Measurements from ENCODE around the gene LGI4. TPM values are rescaled to one million over a fixed set of nuclear protein-coding genes. Genes with fewer than 3 reads are reported as not detected.

LGI4 gene
- polyA plus RNA-seq, 3 donors = 2.2 to 3.2 (median 3.0) TPM

DNA sequence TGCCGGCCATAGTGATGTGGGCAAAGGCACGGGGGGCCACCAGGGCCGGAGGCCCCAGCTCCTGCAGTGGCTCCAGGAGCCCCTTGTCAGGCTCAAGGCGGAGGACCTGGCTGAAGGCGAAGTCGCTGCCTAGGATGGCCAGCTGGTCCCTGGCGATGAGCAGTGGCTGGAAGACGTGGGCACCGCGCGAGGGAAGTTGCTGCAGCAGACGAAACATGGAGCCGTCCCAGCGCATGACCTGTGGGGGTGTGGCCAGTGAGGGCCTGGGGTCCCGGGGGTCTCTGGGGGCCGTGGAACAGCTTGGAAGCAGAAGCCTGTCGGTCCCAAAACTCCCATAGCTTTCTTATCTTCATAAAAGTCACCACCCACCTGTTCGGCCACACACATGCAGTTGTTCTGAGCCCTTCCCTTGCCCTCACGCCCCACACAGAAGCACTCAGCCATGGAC lies 9.6 kb downstream of the LGI4 start:
- DNase-seq = no peak

DNA sequence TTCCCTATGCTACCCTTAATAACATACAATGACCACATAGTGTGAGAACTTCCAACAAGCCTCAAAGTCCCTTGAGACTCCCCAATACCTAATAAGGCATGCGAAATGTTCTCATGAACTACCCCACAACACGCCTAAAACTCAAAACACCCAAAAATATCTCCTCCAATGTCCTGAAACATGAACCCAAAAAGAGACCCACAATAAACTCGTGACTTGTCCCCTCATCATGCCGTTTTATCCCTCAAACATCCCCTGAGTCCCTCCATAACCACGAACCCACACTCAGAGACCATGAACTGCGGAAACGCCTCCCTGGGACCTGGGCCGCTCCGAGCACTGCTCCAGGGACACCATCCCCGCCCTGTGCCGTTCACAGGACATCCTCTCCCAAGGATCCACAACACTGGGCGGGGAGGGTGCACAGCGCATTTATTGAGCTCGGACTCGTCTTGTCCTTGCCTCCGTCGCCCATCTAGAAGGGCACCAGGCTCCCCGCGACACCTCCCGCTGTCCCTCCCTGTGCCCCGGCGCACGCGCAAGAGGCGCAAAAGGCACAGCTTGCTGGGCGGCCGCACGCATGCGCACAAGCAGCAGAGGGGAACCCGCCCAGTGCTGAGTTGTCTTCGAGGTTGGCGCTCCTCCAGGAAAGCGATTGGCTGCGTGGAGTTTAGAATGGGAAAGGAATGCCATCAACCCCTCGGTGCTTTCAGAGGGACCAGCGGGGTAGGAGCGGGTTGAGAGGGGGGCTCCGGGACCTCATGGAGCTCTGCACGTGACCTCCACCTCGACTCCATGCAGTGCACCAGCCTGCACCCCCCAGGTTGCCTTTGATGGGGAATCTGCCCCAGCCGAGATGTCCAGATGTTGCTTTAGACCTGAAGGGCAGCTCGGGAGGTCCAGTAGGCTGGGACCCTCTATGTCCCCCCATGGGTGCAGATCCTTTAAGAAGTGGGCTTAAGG lies 10.5 kb downstream of the LGI4 start:
- DNase-seq = peak; percentile 88

DNA sequence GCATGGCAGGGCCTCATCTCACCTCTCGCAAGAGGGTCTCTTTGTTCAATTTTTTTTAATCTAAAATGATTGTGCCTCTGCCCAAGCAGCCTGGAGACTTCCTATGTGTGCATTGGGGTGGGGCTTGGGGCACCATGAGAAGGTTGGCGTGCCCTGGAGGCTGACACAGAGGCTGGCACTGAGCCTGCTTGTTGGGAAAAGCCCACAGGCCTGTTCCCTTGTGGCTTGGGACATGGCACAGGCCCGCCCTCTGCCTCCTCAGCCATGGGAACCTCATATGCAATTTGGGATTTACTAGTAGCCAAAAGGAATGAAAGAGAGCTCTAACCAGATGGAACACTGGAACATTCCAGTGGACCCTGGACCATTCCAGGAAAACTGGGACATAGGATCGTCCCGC lies 11.3 kb downstream of the LGI4 start:
- DNase-seq = no peak

DNA sequence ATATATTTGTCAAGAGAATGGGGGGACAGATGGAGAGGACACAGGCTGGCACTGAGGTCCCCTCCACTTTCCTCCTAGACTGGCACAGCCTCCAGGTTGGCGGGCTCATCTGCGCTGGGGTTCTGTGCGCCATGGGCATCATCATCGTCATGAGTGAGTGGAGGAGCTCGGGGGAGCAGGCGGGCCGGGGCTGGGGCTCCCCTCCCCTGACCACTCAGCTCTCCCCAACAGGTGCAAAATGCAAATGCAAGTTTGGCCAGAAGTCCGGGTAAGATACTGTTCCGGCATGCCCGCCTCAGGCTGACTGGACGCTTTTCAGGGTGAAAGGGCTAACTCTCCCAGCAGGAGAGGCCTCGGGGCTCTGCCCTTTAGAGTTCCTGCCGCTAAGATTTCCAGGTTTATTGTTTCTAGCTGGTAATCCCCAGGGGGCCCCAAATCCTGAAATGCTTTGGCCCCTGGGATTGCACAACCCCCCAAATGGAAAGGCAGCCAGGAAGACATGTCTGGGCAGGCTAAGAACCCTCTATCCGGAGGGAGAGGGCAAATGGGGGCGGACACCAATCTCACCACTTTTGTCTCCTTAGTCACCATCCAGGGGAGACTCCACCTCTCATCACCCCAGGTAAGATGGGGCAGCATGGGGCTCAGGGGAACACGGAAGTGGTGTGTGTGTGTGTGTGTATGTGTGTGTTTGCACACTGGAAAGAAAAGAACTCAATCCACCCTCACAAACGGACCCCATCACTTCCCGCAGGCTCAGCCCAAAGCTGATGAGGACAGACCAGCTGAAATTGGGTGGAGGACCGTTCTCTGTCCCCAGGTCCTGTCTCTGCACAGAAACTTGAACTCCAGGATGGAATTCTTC lies 11.9 kb downstream of the LGI4 start:
- DNase-seq = no peak

DNA sequence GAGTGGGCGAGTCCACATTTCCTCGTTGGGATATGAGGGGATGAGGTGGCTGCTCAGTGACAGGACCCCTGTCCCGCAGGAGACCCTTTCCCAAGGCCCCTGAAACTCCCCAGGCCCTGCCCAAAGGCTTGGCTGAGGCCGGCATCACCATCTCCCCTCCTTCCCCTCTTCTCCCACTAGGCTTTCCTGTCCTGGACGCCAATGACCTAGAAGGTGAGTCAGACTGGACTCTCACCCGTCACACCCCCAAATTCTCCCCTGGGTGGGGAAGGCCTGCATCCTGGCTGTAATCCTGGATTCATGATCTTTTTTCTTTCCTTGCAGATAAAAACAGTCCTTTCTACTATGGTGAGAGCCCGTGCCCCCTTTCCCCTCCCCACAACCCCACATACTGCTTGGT lies 14.0 kb downstream of the LGI4 start:
- no peak for DNase-seq

DNA sequence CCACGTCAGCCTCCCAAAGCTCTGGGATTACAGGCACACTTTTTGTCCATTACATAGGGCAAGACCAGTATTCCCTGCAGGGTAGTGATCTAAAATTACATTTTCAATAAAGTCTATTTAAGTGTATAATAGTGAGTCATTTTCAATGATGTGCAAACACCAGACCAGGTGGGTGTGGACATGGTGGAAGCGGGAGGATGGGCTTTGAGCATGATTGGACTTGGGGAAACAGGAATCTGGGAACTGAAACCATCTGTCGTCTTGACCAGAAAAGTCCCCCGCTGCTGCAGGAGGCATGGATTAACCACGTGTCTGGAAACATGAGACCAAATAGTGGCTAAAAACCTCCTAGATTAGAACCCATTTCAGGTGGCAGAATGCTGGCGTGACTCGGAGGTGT lies 14.4 kb downstream of the LGI4 start:
- no peak for DNase-seq

DNA sequence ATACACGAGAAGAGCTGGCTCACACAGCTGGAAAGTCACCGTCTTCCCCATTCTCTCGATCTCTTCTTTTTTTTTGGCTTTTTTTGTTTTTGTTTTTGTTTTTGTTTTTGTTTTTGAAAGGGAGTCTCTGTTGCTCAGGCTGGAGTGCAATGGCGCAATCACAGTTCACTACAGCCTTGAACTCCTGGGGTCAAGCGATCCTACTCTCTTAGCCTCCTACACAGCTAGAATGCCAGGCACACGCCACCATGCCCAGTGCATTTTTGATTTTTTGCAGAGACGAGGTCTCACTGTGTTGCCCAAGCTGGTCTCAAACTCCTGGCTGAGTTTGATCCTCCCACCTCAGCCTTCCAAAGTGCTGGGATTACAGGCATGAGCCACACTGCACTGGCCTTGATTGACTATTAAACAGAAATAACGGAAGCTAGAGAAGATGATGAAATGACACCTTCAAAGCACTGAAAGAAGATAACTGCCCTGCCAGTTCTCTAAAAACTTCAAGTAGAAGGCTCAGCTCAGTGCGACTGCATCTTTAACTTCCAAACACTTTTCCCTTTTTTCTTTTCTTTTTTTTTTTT lies 15.2 kb downstream of the LGI4 start:
- no peak for DNase-seq

DNA sequence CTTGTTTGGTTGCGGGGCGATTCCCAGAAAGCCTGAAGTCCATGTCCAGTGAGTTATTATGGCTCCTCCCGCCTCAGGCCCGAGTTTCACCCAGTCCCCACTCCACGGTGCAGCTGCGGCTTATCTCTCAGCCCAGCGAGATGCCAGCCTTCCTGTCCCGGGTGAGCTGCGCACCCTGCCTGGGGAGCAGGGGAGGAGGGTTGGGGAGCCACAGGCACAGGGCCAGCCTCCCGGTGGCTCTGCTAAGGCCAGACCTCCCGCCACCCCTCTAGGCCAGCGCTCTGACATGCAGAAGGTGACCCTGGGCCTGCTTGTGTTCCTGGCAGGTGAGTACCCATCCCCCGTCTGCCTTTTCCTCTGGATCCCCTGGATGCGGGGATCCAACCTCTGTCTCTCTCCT lies 15.8 kb downstream of the LGI4 start:
- no peak for DNase-seq

DNA sequence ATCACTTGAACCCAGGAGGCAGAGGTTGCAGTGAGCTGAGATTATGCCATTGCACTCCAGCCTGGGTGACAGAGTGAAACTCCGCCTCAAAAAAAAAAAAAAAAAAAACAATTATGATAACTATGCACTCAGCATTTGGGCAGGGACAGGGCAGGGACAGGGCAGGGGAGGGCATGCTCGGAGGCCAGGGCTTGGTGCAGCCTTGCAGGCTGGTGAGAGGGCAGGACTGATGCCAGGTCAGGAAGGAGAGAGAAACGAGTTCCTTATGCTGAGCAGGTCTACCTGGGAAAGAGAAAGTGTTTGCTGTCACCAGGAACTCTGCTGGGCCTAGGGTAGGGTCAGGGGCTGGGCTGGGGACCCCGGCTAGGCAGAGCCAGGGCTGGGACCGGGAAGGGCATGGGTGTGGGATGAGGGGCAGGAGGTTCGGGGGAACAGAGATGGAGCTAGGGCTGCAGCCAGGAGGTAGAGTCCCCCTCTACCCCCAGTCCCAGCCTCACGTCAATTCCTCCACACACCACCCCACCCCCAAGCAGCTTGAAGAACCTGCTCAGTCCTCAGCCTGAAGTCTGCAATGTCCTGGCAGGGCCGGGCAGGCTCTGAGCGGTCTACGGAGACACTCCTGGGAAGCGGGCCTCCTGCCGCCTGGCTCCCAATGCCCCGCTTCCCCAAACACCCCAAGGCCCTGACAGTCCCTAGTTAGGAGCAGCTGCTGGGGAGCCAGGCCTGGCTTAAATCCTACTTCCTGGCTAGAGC lies 16.4 kb downstream of the LGI4 start:
- DNase-seq = no peak

DNA sequence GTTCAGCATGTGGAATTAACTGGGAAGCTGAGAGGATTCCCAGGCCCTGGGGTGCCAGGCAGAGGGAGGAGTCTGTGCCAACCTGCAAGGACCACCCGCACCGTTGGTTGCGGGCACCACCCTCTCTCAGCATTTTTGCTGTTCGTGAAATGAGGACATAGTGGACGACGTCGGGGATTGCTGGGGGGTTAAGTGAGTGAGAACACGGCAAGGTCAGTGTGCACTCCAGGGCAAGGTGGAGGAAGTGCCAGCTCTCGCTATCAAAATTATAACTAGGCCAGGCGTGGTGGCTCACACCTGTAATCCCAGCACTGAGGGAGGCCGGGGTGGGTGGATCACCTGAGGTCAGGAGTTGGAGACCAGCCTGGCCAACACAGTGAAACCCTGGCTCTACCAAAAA lies 17.1 kb downstream of the LGI4 start:
- DNase-seq = no peak

DNA sequence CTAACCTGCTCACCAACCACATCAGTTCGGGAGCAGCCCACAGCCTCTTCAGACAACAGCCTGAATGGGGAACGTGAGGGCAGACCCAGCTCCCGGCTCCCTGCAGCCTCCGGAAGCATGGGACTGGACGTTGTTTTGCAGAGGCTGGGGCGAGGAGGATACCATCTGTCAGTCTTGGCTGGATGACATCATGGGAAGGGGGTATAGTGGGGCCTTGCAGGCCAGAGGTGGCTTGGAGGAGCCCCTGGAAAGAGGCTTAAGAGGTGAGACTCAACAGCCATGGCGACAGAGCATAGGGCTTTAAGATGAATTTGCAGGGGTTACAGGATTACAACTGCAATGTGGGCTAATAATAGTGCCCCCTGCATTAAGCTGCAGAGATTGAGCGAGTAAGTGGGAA lies 17.7 kb downstream of the LGI4 start:
- DNase-seq = no peak

DNA sequence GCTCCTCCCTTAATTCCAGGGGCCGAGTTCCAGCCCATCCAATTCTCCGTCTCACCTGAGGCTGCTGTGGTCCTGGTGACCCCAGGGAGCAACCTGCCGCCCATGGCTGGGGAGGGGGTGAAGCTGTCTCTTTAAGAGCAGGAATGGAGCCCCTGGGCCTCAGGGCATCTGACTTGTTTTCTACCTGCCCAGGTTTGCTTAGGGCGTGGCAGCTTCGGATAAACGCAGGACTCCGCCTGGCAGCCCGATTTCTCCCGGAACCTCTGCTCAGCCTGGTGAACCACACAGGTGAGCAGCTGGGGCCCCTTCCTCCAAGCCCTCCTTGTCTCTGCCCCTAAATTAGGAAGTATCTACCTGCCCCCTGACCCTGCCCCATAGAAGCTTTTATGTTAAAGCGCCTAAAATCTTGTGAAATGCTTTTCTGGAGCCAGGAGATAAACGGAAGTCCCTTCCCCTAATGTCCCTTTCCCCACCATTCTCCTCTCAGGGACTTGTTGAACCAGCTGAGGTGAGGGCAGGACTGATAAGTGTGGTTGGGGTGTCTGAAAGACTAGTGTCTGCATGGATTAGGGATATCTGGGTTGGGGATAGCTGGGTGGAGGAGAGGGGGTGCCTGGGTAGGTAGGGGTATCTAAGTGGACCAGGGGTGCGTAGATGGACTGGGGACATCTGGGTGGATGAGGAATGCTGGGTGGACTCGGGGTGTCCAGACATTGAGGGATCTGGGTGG lies 18.6 kb downstream of the LGI4 start:
- no peak for DNase-seq

DNA sequence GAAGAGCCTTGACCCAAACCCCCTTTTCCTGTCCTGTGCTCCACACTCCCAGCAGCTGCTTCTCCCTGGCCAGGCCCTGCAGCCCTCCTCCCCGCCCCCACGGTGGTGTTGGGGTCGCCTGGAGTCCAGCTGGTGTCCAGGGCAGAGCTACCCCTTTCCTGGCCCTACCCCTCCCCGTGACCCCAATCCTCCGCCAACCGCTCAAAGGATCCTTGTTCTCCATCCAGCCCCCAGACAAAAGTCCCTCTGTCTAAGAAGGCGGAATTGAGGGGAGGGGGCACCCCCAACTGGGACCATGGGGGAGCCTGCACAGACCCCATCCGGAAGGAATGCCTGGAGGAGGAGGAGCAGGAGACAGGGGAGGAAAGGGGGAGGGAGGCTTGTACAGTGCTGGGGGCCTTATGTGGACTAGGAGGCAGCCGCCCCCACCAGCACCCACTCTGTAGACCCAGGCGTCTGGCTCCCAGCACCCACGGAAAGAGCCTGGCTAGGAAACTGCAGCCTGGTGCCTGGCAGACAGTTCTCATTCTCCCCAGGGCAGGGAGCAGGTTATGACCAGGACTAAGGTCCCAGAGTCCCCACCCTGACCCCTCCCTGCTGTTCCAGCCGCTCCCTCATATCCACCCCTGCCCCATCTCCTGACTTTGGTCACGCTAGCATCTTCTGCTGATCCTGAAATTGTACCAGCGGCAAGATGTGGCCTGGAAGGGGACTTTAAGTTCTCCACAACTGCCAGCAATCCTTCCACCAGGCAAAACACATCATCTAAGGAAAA lies 19.5 kb downstream of the LGI4 start, which contains the start of gene FXYD3:
Gene FXYD3 (plus strand): TSS at position 647 of the 775 bp plus-strand sequence. CDS start 3,554 bp downstream, outside the sequence.
- no peak for DNase-seq

DNA sequence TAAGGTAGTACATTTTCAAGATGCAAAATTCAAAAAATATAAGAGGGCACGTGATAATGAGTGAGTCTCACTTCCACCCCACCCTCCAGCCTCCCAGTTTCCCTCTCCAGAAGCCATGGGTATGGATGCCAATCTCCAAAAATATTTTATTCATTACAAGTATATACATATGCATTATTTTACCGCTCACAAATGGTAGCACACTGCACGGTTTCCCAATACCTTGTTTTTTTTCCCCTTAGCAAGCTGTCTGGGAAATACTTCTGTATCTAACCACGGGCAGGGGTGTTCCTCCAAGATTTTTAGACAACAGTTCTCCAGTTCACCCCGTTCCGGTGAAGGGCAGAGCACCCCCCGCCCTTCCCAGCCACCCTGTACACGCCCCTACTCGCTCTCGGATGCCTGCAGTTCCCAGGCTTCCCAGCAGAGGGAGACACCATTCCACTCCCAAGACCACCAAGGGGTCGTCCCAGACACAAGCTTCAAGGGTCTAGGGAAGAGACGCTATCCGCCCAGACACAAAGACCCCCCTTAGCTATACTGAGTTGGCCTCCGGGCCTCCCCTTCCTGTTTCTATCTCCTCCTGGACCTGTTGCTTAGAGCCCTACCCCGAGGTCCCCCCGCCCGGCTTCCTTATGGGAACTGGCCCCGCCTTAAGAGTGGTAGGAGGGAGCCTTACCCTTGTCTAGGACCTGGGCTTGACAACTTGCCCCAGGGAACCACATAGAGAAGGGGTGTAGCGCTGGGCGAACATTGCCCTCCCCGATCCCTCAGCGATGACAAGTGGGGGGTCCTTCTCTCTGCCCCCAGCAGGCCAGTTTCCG lies 20.3 kb downstream of the LGI4 start:
- peak; percentile 81 for DNase-seq

DNA sequence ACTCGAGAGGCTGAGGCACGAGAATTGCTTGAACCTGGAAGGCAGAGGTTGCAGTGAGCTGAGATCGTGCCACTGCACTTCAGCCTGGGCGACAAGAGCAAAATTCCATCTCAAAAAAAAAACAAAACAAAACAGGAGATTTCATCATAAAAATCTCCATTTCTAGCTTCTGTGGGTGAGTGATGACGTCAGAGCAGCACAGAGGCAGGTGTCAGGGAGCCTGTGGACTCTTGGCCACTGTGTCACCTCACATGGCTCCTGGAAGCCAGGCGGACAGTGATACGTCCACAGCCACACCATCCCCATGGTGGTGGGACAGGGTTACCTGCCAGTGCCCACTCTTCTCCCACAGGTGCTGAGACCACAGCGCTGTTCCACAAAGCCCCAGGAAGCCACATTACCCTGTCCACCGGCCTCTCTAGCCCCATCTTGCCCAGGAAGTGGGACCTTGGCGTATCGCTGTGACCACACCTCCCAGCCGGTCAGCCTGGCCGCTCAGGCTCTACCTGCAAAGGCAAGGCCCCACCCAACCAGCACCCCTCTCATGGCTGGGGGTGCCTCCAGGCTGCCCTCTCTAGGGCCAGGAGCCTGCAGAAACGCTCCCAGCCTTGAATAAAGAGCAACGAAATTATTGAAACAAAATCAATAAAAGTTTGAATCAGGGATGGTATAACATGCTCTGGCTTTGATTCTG lies 21.7 kb downstream of the LGI4 start:
- no peak for DNase-seq

DNA sequence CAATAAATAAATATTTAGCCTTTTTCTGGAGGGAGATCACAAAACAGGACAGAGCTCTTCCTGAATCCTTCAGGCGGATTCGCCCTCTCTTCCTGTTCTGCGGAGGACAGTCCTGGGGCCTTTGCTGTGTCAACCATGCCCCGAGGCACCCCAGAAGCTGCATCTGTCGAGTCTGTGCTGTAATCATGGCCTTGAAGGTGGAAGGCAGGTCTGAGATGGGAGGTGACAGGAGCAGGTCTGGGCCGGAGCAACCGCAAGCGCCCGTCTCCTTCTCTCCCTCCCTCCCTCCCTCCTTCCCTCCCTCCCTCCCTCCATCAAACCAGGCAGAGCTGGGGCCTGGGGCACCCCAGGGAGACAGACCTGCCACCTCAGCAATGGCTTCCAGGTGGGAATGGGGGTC lies 23.9 kb downstream of the LGI4 start:
- DNase-seq = no peak

DNA sequence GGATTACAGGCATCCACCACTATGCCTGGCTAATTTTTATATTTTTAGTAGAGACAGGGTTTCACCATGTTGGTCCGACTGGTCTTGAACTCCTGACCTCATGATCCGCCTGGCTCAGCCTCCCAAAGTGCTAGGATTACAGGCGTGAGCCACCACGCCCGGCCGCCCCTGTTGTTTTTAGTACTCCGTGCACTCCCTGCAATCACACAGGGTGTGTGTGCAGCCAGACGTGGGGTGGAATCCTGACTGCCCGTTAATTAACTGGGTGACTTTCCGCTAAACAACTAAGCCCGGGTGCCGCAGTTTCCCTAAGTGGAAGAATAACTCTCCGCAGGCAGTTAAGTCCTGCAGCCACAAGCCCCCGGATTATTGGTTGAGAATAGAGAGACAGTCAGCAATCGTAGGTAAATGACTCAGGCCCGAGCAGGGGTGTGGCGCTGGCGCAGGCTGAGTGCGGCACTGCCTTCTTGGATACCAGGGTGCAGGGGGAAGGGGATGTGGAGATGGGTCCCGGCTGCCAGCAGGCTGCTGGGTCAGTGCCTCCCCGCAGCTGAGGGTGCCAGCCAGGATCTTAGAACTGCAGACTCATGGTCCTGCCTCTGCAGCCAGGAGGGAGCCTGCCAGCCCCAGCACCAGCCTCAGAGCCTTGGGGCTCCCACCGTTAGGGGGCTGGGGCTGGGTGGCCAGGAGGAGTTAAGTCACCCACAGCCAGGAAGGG lies 25.3 kb downstream of the LGI4 start:
- DNase-seq = no peak

DNA sequence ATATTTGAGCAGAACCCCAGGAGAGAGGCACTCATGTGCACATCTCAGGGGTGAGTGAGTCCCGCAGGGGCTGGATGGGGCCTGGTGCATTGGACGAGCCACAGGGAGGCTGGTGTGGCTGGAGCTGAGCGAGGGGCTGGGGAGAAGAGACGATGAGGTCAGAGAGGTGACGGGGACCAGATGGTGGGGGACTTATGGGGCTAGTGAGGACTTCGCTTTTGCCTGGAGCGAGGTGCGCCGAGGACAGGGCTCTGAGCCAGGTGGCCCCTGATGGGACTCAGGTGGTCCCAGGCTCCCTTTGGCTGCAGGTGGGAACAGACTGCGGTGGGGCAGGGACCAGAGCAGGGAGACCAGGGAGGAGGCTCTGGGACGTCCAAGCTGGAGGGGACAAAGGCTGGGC lies 26.1 kb downstream of the LGI4 start:
- no peak for DNase-seq

All from renal pelvis (tissue), 4 donors.